Sigmoid colon (tissue), 7 donors: Measurements from ENCODE around the gene LYPLA2. TPM values are rescaled to one million over a fixed set of nuclear protein-coding genes. Genes with fewer than 3 reads are reported as not detected.

ENCODE experiments used
- DNase-seq: peaks from one replicate; pipeline ENCODE4 v3.0.0-alpha.2; 2019
- H3K27ac ChIP-seq, 4 donors: fragments of 200-600 bp; sonication (generic); one replicate each; pipeline ENCODE4 v1.5.1; 2016 to 2019; ENCODE audit warnings: mild to moderate bottlenecking in 1 of 4
- H3K27me3 ChIP-seq, 3 donors: fragments of 200-600 bp; sonication (generic); one replicate each; pipeline ENCODE4 v1.5.1; 2019; ENCODE audit warnings: mild to moderate bottlenecking in 1 of 3
- H3K36me3 ChIP-seq, 4 donors: fragments of 200-600 bp; sonication (generic); one replicate each; pipeline ENCODE4 v1.5.1; 2016 to 2019
- H3K4me1 ChIP-seq, 4 donors: fragments of 200-600 bp; sonication (generic); one replicate each; pipeline ENCODE4 v1.5.1; 2017 to 2019
- H3K4me3 ChIP-seq, 4 donors: fragments of 200-600 bp; sonication (generic); one replicate each; pipeline ENCODE4 v1.5.1; 2017 to 2019; ENCODE audit warnings: mild to moderate bottlenecking in 2 of 4, moderate library complexity in 1 of 4
- H3K9me3 ChIP-seq, 4 donors: fragments of 200-600 bp in 3 of 4; sonication (generic) in 3 of 4; one replicate each; pipeline versions ENCODE4 v1.5.1 to v1.6.1; 2013 to 2019
- EP300 ChIP-seq, 4 donors: sonication (generic); formaldehyde crosslinking; IDR thresholded peaks; one replicate each; pipeline ENCODE4 v1.6.1; 2017; ENCODE audit warnings: antibody characterized with exemption in 4 of 4
- POLR2A ChIP-seq, 2 donors: fragments of 450-650 bp; IDR thresholded peaks; one replicate each; pipeline ENCODE4 v1.6.1; 2016; ENCODE audit warnings: antibody characterized with exemption in 2 of 2, mild to moderate bottlenecking in 2 of 2, moderate library complexity in 2 of 2
- POLR2AphosphoS5 ChIP-seq, 4 donors: sonication (generic); formaldehyde crosslinking; IDR thresholded peaks; one replicate each; pipeline ENCODE4 v1.6.1; 2017; ENCODE audit warnings: antibody characterized with exemption in 4 of 4
- WGBS, 2 donors: extraction: QIAGEN DNeasy Blood & Tissue Kit; methylation state at CpG; one replicate each; pipeline ENCODE4 v1.1.7; 2013; 5-methylcytosine and 5-hydroxymethylcytosine counted together
- intact Hi-C: fragments of 100-400 bp; cut with DNase I; formaldehyde crosslinking; loops from one replicate; pipeline ENCODE4 v1.15.1; 2023
- polyA plus RNA-seq, 3 donors: library from polyadenylated mRNA; stranded (reverse); fragments of 200-250 nt; gene quantifications; one replicate each; pipeline ENCODE4 v1.2.3, GENCODE V29; 2013
- total RNA-seq, 4 donors: library from RNA; depleted of rRNA; stranded (reverse); fragments of >200 nt; gene quantifications; one replicate each; pipeline ENCODE4 v1.1.0, GENCODE V29; 2016
- TF ChIP-seq, protein P1 (sequence below), 4 experiments: fragments of 450-650 bp in 3 of 4; fragments of 200-600 bp in 1 of 4; IDR thresholded peaks; one replicate each; pipeline ENCODE4 v1.5.1; 2016 to 2019; ENCODE audit warnings: antibody characterized with exemption in 4 of 4, mild to moderate bottlenecking in 3 of 4, moderate library complexity in 2 of 4
- donor health status: healthy with polysubstance abuse.
- donor health status: Bipolar disorder and iron deficiency.
- donor health status: healthy.

The LYPLA2 gene
- total and polyA plus RNA-seq, 7 donors: 20.2 to 121 (median 24.4) TPM

DNA sequence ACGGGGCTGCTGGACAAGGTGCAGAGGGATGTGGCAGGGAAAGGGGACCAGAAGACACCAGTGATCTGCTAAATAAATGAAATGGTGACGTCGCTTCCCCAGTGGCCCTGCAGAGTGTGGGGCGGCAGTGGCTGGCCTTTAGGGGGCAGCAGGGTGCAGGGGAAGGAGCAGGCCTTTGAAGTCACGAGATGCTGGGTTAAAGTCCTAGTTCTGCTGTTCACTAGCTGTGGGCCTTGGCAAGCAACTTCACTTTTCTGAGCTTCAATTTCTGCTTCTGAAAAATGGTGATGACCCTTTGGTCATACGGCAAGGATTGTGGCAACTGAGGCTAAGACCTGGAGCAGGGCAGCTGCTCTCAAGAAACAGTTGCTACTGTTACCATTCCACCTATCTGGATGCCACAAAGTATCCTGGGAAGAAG, 18.8 kb downstream of the LYPLA2 start:
- intact Hi-C loops: loop anchor here (5.0 to 10.0 kb wide), 2 partner anchors 55 to 108 kb away; partner anchors contain the start of gene FUCA1

DNA sequence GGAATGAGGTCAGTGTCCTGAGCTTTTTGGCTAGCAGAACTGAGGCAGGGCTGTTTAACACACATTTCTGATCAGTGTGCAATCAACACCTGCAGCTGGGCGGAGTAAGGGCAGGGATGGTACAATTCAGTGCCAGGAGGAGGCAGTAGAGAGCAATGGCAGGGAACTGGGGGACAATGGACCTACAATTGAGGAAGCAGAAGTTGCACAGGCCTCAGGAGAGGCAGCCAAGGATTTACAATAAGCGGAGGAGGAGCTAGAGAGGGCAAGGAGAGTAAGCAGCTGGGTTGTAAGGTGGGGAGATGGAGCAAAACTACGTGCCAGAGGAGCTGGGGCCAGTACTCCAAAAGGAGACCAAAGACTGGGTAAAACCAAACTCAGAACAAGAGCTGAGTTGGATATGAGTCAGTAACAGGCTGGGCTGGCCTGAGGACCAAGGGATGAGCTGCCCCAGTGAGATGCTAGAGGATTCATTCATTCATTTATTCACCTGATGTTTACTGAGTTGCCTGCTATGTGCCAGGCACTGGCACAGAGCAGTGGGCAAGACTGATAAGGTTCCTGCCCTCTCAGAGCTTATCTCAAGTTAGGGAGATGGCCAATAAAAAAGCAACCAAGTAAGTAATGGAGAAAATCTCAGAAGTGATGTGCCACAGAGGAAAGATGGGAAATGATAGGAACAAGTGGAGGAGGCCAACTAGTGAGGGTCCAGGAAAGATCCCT, 20.0 kb downstream of the LYPLA2 start:
- peaks cover 0 to 6% (median 2%) of the 10 kb centered on the region in 4 donors for H3K4me1 ChIP-seq
- intact Hi-C loops: loop anchor here (5.0 kb wide), 1 partner anchor 106 kb away; no protein-coding TSS in a partner anchor
- H3K27ac ChIP-seq: no peak overlapping the region

More for the DNA sequence above, 18.8 kb downstream of the LYPLA2 start:
- Histone ChIP-seq H3K4me3 (no peak overlapping the region), H3K27me3 (no peaks in the 10 kb centered on the region), H3K9me3 (no peaks in the 10 kb centered on the region), H3K36me3 (peaks cover 0 to 44% (median 33%) of the 10 kb centered on the region in 4 donors), H3K4me1 (peaks cover 0 to 6% (median 2%) of the 10 kb centered on the region in 4 donors), H3K27ac (peak overlapping the region in 3 of 4 donors; percentile 10 to 58 (median 46))
- WGBS, 2 donors: 6 to 16% methylated on average over 6 of the region's 6 CpGs
- DNase-seq: peak; percentile 83
- TF ChIP-seq POLR2AphosphoS5 (IDR thresholded peaks at IDR 0.05): peak in 1 of 4 donors; percentile 8
- TF ChIP-seq EP300 (IDR thresholded peaks at IDR 0.05): no peak
- TF ChIP-seq, protein P1, sequence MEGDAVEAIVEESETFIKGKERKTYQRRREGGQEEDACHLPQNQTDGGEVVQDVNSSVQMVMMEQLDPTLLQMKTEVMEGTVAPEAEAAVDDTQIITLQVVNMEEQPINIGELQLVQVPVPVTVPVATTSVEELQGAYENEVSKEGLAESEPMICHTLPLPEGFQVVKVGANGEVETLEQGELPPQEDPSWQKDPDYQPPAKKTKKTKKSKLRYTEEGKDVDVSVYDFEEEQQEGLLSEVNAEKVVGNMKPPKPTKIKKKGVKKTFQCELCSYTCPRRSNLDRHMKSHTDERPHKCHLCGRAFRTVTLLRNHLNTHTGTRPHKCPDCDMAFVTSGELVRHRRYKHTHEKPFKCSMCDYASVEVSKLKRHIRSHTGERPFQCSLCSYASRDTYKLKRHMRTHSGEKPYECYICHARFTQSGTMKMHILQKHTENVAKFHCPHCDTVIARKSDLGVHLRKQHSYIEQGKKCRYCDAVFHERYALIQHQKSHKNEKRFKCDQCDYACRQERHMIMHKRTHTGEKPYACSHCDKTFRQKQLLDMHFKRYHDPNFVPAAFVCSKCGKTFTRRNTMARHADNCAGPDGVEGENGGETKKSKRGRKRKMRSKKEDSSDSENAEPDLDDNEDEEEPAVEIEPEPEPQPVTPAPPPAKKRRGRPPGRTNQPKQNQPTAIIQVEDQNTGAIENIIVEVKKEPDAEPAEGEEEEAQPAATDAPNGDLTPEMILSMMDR (IDR thresholded peaks at IDR 0.05): peak; percentile 44 to 73 (median 58)

DNA sequence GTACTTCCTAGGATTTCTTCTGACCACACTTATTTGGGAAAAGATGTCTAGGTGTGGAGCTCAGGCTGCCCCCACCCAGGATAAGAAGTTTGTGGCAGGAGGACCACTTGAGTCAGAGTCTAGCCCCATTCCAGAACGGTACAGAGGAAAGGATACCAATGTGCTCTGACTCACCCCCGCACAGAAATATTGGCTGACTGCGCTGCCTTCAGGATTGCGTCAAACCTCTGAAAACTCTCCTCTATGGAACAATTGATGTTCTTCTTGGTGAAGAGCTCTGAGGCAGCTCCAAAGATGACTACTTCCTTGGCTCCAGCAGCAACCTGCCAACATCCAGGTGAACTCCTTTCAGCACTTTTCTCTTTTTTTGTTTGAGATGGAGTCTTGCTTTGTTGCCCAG, 23.1 kb downstream of the LYPLA2 start:
- H3K27me3 ChIP-seq: no peaks in the 10 kb centered on the region
- no peak overlapping the region for H3K4me3 ChIP-seq
- TF ChIP-seq EP300 (IDR thresholded peaks at IDR 0.05): no peak
- no peak for TF ChIP-seq POLR2AphosphoS5 (IDR thresholded peaks at IDR 0.05)
- TF ChIP-seq, protein P1 (IDR thresholded peaks at IDR 0.05): no peak
- TF ChIP-seq POLR2A (IDR thresholded peaks at IDR 0.05): no peak
- WGBS, 2 donors: 96 to 98% methylated on average over 4 of the region's 4 CpGs
- DNase-seq: no peak
- H3K9me3 ChIP-seq: no peaks in the 10 kb centered on the region
- H3K4me1 ChIP-seq: peaks cover 0 to 6% (median 2%) of the 10 kb centered on the region in 4 donors
- H3K27ac ChIP-seq: no peak overlapping the region
- peaks cover 21 to 67% (median 52%) of the 10 kb centered on the region in 4 donors for H3K36me3 ChIP-seq
- intact Hi-C loops: loop anchor here (5.0 kb wide), 1 partner anchor 103 kb away; no protein-coding TSS in a partner anchor

More for the DNA sequence above, 20.0 kb downstream of the LYPLA2 start:
- H3K9me3 ChIP-seq: no peaks in the 10 kb centered on the region
- no peak overlapping the region for H3K4me3 ChIP-seq
- no peak for DNase-seq
- TF ChIP-seq POLR2A (IDR thresholded peaks at IDR 0.05): no peak
- no peak for TF ChIP-seq POLR2AphosphoS5 (IDR thresholded peaks at IDR 0.05)
- TF ChIP-seq, protein P1 (IDR thresholded peaks at IDR 0.05): peak; percentile 8 to 64 (median 34)
- TF ChIP-seq EP300 (IDR thresholded peaks at IDR 0.05): no peak
- peaks cover 2 to 57% (median 40%) of the 10 kb centered on the region in 4 donors for H3K36me3 ChIP-seq
- 15 to 33% methylated on average over 3 of the region's 3 CpGs for WGBS, 2 donors
- no peaks in the 10 kb centered on the region for H3K27me3 ChIP-seq

DNA sequence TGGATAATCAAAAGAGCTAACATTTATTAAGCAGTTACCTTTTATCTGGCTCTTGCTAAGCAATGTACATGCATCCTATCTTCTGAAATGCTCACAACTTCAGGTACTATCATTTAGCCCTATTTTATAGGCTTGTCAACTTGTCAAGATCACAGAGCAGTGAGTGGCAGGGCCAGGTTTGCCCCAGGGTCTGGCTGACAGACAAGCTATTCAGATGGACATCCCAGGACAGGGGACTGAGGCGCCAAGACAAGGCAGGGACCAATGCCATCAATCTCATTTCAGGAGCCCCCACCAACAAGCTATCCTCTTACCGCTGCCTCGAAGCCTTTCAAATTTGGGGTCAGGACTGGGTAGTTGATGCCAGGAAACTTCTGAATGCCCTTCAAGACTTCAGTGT, 25.4 kb downstream of the LYPLA2 start:
- intact Hi-C loops: no loop called here
- Histone ChIP-seq H3K27me3 (no peaks in the 10 kb centered on the region), H3K27ac (no peak overlapping the region), H3K4me1 (no peaks in the 10 kb centered on the region), H3K4me3 (no peak overlapping the region), H3K9me3 (no peaks in the 10 kb centered on the region), H3K36me3 (peaks cover 21 to 80% (median 57%) of the 10 kb centered on the region in 4 donors)
- TF ChIP-seq POLR2A (IDR thresholded peaks at IDR 0.05) (no peak), POLR2AphosphoS5 (IDR thresholded peaks at IDR 0.05) (no peak), EP300 (IDR thresholded peaks at IDR 0.05) (no peak)
- TF ChIP-seq, protein P1 (IDR thresholded peaks at IDR 0.05): no peak
- no peak for DNase-seq
- 94 to 98% methylated on average over 3 of the region's 3 CpGs for WGBS, 2 donors
